ENCODE data around the gene MAGIX.

The MAGIX gene

GRCh38 chrX:49204709-49205108, 42.2 kb downstream of the MAGIX start:
- no peak for DNase-seq (ENCODE audit: low read depth in 2 of 2)

GRCh38 chrX:49205443-49205842, 42.9 kb downstream of the MAGIX start:
- DNase-seq (ENCODE audit: low read depth in 2 of 2) = no peak

- DNase-seq (ENCODE audit: low read depth in 2 of 2) = no peak
Observed at GRCh38 chrX:49206543-49206942, 44.0 kb downstream of the MAGIX start.

- DNase-seq (ENCODE audit: low read depth in 2 of 2) = no peak
Observed at GRCh38 chrX:49208399-49208798, 45.8 kb downstream of the MAGIX start.

- no peak for DNase-seq (ENCODE audit: low read depth in 2 of 2)
Observed at GRCh38 chrX:49209434-49210251, 47.1 kb downstream of the MAGIX start.

- DNase-seq (ENCODE audit: low read depth in 2 of 2) = no peak
Observed at GRCh38 chrX:49210406-49210805, 47.8 kb downstream of the MAGIX start.

GRCh38 chrX:49211074-49211473, 48.5 kb downstream of the MAGIX start:
- DNase-seq (ENCODE audit: low read depth in 2 of 2) = no peak

- DNase-seq (ENCODE audit: low read depth in 2 of 2) = no peak
Observed at GRCh38 chrX:49212209-49212608, 49.7 kb downstream of the MAGIX start.

- no peak for DNase-seq (ENCODE audit: low read depth in 2 of 2)
Observed at GRCh38 chrX:49212861-49213260, 50.3 kb downstream of the MAGIX start.

- no peak for DNase-seq (ENCODE audit: low read depth in 2 of 2)
Observed at GRCh38 chrX:49214416-49214815, 51.9 kb downstream of the MAGIX start.

- no peak for DNase-seq (ENCODE audit: low read depth in 2 of 2)
Observed at GRCh38 chrX:49214996-49215526, 52.5 kb downstream of the MAGIX start.

Measured in stimulated activated CD8-positive, alpha-beta memory T cell treated with anti-CD3 and anti-CD28 coated beads, Interleukin-2, amount 100 ng/mL, for 1 hour (primary cell).